ENCODE results near the gene IGFALS.

GRCh38 chr16:1828645-1829410 is 35.3 kb upstream of the IGFALS start:
- TF ChIP-seq CTCF (IDR thresholded peaks at IDR 0.05; ENCODE audit: low read length) = no peak
- TF ChIP-seq EZH2phosphoT487 (IDR thresholded peaks at IDR 0.05; ENCODE audit: low read length) = no peak

Data from MM.1S (cell line).